ENCODE measurements around the gene TAF11L6.
"Not testable (repeated sequence)": the region's sequence is repeated elsewhere in the genome, so short reads cannot be mapped to it uniquely, and the experiment has no call there.

The TAF11L6 gene

DNA sequence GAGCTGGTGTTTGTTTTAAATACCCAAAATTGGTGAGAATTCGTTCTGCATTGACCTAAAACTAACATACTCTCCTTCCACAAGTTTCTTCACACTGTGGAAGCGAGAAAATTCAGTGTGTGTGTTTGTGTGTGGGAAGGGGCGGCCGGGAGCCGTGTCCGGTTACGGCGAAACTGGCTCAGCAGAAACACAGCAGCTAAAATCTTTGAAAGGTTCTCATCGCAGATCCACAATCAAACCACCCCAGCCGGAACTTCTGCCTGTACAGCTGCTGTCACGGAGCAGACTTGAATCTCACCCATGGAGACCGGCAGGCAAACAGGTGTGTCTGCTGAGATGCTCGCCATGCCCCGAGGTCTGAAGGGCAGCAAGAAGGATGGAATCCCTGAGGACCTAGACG lies at the start of gene TAF11L6:
TSS of gene TAF11L6 (plus strand) at position 301 of the 400 bp plus-strand sequence.
- not testable (repeated sequence) for DNase-seq (ENCODE audit: low spot score)

DNA sequence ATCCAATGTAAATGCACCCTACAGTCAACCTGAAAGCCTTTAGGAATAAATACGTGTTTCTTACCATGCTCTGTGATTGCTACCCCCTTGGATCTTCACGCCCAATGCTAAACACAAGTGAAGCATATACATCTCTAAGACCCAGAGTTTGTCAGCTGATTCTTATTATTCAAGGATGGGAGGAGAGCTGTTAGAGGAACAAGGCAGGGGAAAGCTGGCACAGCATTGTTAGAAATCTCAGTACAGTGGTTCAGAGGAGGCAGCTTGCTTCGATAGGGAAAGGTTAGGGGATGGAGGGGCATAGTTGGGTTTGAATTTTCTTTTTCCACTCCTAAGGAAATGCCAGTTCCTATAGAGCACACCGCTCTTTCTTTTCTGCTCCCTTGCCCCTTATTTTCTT lies 47.1 kb upstream of the TAF11L6 start:
- no peak for DNase-seq (ENCODE audit: low spot score)

DNA sequence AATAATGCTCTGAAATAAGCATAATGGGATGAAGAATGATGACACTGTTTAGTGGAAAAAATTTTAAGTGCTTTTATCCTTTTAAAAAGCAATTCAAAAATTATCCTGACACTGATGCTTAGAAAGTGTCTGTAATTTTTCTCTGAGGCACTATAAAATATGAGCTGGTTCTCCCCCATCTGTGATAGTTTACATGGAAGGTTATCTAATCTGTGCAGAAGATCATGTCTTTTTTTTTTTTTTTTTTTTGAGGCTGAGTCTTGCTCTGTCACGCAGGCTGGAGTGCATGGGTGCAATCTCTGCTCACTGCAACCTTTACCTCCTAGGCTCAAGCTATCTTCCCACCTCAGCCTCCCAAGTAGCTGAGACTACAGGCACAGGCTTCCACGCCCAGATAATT lies 45.7 kb upstream of the TAF11L6 start:
- DNase-seq (ENCODE audit: low spot score), result no peak

- DNase-seq (ENCODE audit: low spot score), result not testable (repeated sequence)
Measured at GRCh38 chr5:17486464-17487173, 41.9 kb upstream of the TAF11L6 start.

DNA sequence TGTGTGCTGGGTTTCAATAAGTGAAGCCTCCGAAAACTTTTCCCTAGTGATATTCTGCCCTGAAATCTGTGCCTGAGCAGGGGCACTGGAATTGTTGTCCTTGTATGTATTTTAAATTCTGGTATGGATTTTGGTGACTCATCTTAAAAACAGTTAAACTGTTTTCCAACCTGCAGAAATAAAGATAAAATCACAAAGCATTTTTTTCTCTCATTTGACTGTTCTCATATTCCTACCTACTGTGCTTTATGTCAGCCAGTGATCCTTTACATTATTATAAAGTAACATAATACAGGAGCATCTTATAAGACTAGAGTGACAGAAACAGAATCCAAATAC lies 41.3 kb upstream of the TAF11L6 start:
- no peak for DNase-seq (ENCODE audit: low spot score)

- DNase-seq (ENCODE audit: low spot score), result not testable (repeated sequence)
Measured at GRCh38 chr5:17491257-17491656, 37.2 kb upstream of the TAF11L6 start.

DNA sequence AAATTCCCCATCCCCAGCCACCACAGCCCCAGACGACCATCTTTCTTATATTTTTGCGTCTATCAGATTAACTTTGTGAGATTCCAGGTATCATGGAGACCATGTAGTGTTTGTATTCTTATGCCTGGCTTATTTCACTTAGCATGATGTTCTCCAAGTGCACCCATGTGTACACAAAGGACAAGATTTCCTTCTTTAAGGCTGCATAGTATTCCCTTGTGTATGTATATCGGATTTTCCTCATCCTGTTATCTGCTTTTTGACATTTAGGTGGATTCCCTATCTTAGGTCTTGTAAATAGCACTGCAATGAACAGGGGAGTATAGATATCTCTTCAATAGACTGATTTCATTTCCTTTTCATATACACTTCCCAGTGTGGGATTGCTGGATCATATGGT lies 35.7 kb upstream of the TAF11L6 start:
- DNase-seq (ENCODE audit: low spot score), result no peak

DNA sequence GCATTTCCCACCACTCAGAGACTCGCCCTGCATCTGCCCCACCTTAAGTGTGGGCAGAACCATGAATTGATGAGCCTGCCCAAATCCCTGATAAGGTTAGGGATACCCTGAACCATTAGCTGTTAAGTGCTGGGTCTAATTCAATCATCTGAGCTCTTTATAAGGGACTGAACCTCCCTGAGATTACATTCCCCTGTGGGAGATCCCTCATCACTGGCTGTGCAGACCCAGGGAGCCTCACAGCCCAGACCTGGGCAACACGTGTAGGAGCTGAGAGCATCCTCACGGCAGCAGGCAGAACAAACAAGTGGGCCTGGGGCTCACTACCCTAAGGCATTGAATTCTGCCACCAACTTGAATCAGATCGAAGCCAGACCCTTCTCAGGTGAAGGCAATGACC lies 31.0 kb upstream of the TAF11L6 start:
- DNase-seq (ENCODE audit: low spot score), result no peak

- DNase-seq (ENCODE audit: low spot score), result not testable (repeated sequence)
Measured at GRCh38 chr5:17497931-17498330, 30.5 kb upstream of the TAF11L6 start, which contains the start of gene TAF11L2. Gene TAF11L2 (plus strand): TSS chr5:17498231.

- no peak for DNase-seq (ENCODE audit: low spot score)
Measured at GRCh38 chr5:17511775-17512325, 16.6 kb upstream of the TAF11L6 start.

DNA sequence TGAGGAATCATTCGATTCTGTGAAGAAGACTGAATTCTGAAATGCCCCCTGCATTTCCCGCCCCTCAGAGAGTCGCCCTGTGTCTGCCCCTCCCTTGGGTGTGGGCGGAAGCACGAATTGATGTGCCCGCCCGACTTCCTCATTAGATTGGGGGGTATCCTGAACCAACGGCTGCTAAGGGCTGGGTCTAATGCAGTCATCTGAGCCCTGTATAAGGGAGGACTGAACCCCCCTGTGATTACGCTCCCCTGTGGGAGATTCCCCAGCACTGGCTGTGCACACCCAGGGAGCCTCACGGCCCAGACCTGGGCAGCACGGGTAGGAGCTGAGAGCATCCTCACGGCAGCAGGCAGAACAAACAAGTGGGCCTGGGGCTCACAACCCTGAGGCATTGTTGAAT lies 10.9 kb upstream of the TAF11L6 start:
- DNase-seq (ENCODE audit: low spot score), result not testable (repeated sequence)

DNA sequence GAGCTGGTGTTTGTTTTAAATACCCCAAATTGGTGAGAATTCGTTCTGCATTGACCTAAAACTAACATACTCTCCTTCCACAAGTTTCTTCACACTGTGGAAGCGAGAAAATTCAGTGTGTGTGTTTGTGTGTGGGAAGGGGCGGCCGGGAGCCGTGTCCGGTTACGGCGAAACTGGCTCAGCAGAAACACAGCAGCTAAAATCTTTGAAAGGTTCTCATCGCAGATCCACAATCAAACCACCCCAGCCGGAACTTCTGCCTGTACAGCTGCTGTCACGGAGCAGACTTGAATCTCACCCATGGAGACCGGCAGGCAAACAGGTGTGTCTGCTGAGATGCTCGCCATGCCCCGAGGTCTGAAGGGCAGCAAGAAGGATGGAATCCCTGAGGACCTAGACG lies 10.4 kb upstream of the TAF11L6 start, which contains the start of gene TAF11L3:
TSS of gene TAF11L3 (plus strand) at position 301 of the 400 bp plus-strand sequence.
- DNase-seq (ENCODE audit: low spot score), result not testable (repeated sequence)

DNA sequence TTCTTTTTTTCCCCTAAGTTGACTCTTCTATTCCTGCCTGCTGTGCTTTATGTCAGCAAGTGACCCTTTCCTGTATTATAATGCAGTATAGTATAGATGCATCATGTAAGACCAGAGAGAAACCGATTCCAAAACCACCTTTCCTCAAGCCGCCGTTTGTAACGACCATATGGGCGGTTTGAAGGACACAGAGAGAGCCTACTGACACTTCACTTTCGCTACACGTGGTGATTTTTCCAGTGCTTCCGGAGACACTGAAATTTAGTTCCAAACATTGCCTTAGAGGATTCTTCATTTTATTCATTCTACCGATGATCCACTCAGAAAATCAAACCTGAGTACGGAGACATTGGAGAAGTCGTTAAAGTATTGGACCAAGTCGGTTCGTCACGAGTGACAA lies 9.0 kb upstream of the TAF11L6 start:
- DNase-seq (ENCODE audit: low spot score), result not testable (repeated sequence)

DNA sequence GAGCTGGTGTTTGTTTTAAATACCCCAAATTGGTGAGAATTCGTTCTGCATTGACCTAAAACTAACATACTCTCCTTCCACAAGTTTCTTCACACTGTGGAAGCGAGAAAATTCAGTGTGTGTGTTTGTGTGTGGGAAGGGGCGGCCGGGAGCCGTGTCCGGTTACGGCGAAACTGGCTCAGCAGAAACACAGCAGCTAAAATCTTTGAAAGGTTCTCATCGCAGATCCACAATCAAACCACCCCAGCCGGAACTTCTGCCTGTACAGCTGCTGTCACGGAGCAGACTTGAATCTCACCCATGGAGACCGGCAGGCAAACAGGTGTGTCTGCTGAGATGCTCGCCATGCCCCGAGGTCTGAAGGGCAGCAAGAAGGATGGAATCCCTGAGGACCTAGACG lies 7.0 kb upstream of the TAF11L6 start, which contains the start of gene TAF11L4:
TSS of gene TAF11L4 (plus strand) at position 301 of the 400 bp plus-strand sequence.
- not testable (repeated sequence) for DNase-seq (ENCODE audit: low spot score)

DNA sequence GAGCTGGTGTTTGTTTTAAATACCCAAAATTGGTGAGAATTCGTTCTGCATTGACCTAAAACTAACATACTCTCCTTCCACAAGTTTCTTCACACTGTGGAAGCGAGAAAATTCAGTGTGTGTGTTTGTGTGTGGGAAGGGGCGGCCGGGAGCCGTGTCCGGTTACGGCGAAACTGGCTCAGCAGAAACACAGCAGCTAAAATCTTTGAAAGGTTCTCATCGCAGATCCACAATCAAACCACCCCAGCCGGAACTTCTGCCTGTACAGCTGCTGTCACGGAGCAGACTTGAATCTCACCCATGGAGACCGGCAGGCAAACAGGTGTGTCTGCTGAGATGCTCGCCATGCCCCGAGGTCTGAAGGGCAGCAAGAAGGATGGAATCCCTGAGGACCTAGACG lies 3.5 kb upstream of the TAF11L6 start, which contains the start of gene TAF11L5:
TSS of gene TAF11L5 (plus strand) at position 301 of the 400 bp plus-strand sequence.
- DNase-seq (ENCODE audit: low spot score), result not testable (repeated sequence)

GRCh38 chr5:17526504-17526903 lies 2.0 kb upstream of the TAF11L6 start:
- not testable (repeated sequence) for DNase-seq (ENCODE audit: low spot score)
